Hepatocyte (in vitro differentiated cells): ENCODE results near the gene PGLYRP4. TPM values are rescaled to one million over a fixed set of nuclear protein-coding genes. Genes with fewer than 3 reads are reported as not detected.

Experiments used
- DNase-seq: peaks from one replicate; pipeline ENCODE4 v3.0.0-alpha.2; 2016; ENCODE audit warnings: low spot score
- H2AFZ ChIP-seq: fragments of 200-600 bp; sonication (generic); 2 replicates; pipeline ENCODE4 v1.6.0; 2016; ENCODE audit warnings: antibody characterized with exemption, mild to moderate bottlenecking
- H3K27ac ChIP-seq: fragments of 200-600 bp; sonication (generic); 2 replicates; pipeline ENCODE4 v1.5.1; 2016; ENCODE audit warnings: mild to moderate bottlenecking
- H3K27me3 ChIP-seq: fragments of 200-600 bp; sonication (generic); 2 replicates; pipeline ENCODE4 v1.6.1; 2016
- H3K36me3 ChIP-seq: fragments of 200-600 bp; sonication (generic); replicated peaks from 2 replicates; pipeline ENCODE4 v1.5.1; 2016; ENCODE audit warnings: low read depth; ENCODE audit not compliant: insufficient read depth
- H3K4me1 ChIP-seq: fragments of 200-600 bp; sonication (generic); 2 replicates; pipeline ENCODE4 v1.5.1; 2016; ENCODE audit warnings: mild to moderate bottlenecking, moderate library complexity; ENCODE audit not compliant: insufficient read depth
- H3K4me2 ChIP-seq: fragments of 200-600 bp; sonication (generic); 2 replicates; pipeline ENCODE4 v1.6.0; 2016
- H3K4me3 ChIP-seq: fragments of 200-600 bp; sonication (generic); 2 replicates; pipeline ENCODE4 v1.5.1; 2016; ENCODE audit warnings: mild to moderate bottlenecking
- H3K79me2 ChIP-seq: fragments of 200-600 bp; sonication (generic); 2 replicates; pipeline ENCODE4 v1.6.0; 2017; ENCODE audit warnings: mild to moderate bottlenecking
- H3K9me2 ChIP-seq: fragments of 200-600 bp; sonication (generic); replicated peaks from 2 replicates; pipeline ENCODE4 v1.6.0; 2017; ENCODE audit warnings: mild to moderate bottlenecking; ENCODE audit not compliant: insufficient read depth
- H3K9me3 ChIP-seq: fragments of 200-600 bp; sonication (generic); 2 replicates; pipeline ENCODE4 v1.5.1; 2016; ENCODE audit warnings: low read depth, mild to moderate bottlenecking
- H4K20me1 ChIP-seq: fragments of 200-600 bp; sonication (generic); 2 replicates; pipeline ENCODE4 v1.6.0; 2016; ENCODE audit warnings: mild to moderate bottlenecking; ENCODE audit not compliant: insufficient read depth, poor library complexity, severe bottlenecking
- CTCF ChIP-seq: fragments of 200-600 bp; sonication (generic); IDR thresholded peaks from 2 replicates; pipeline ENCODE4 v1.5.1; 2016; ENCODE audit warnings: antibody characterized with exemption, mild to moderate bottlenecking; ENCODE audit not compliant: poor library complexity
- EZH2 ChIP-seq: fragments of 200-600 bp; sonication (generic); IDR thresholded peaks from 2 replicates; pipeline ENCODE4 v1.6.1; 2016; ENCODE audit warnings: antibody characterized with exemption, mild to moderate bottlenecking, borderline replicate concordance
- EZH2phosphoT487 ChIP-seq: fragments of 200-600 bp; sonication (generic); IDR thresholded peaks from one replicate; pipeline ENCODE4 v1.6.1; 2018; ENCODE audit warnings: antibody characterized with exemption, mild to moderate bottlenecking, low read depth, moderate library complexity; ENCODE audit not compliant: unreplicated experiment, severe bottlenecking
- WGBS: methylation state at CpG from one replicate; pipeline ENCODE4 v1.1.6; 2016; ENCODE audit warnings: low lambda C conversion rate; ENCODE audit errors: missing lambda C conversion rate; 5-methylcytosine and 5-hydroxymethylcytosine counted together
- polyA plus RNA-seq: library from polyadenylated mRNA; unstranded; fragments of >200 nt; fragmentation: Nextera tagmentation; extraction: Ambion mirVana; gene quantifications from 2 replicates; pipeline ENCODE4 v1.2.1, GENCODE V29; 2016
- total RNA-seq: library from RNA; depleted of rRNA; stranded (reverse); fragments of >200 nt; gene quantifications from 2 replicates; pipeline ENCODE4 v1.2.3, GENCODE V29; 2014

Gene PGLYRP4
- total and polyA plus RNA-seq, 2 experiments from 2014 or later = not detected

- TF ChIP-seq CTCF (no peak), EZH2phosphoT487 (no peak), EZH2 (no peak)
- no peaks in the 10 kb centered on the region for H3K79me2 ChIP-seq
- no peak overlapping the region for H3K4me3 ChIP-seq
- H3K27ac ChIP-seq = no peak overlapping the region
- H4K20me1 ChIP-seq = no peaks in the 10 kb centered on the region
- no peak overlapping the region for H2AFZ ChIP-seq
- no peak overlapping the region for H3K4me2 ChIP-seq
- 64% methylated on average over 2 of the region's 2 CpGs for WGBS
- no peaks in the 10 kb centered on the region for H3K9me3 ChIP-seq
- DNase-seq = no peak
- H3K4me1 ChIP-seq = no peaks in the 10 kb centered on the region
- no peaks in the 10 kb centered on the region for H3K36me3 ChIP-seq
- no peaks in the 10 kb centered on the region for H3K9me2 ChIP-seq
- H3K27me3 ChIP-seq = no peaks in the 10 kb centered on the region
Measured at GRCh38 chr1:153374071-153374470, 25.4 kb upstream of the PGLYRP4 start.

GRCh38 chr1:153372571-153372970 is 23.9 kb upstream of the PGLYRP4 start:
- no peaks in the 10 kb centered on the region for H3K36me3 ChIP-seq
- no peaks in the 10 kb centered on the region for H3K27me3 ChIP-seq
- H3K4me1 ChIP-seq = no peaks in the 10 kb centered on the region
- H3K4me2 ChIP-seq = no peak overlapping the region
- H3K4me3 ChIP-seq = no peak overlapping the region
- H3K9me3 ChIP-seq = no peaks in the 10 kb centered on the region
- no peaks in the 10 kb centered on the region for H3K79me2 ChIP-seq
- no peaks in the 10 kb centered on the region for H4K20me1 ChIP-seq
- no peak overlapping the region for H3K27ac ChIP-seq
- no peak for TF ChIP-seq CTCF
- DNase-seq = no peak
- no peak overlapping the region for H2AFZ ChIP-seq
- 77% methylated on average over 2 of the region's 2 CpGs for WGBS
- H3K9me2 ChIP-seq = no peaks in the 10 kb centered on the region

GRCh38 chr1:153371231-153371630 is 22.6 kb upstream of the PGLYRP4 start:
- DNase-seq = no peak
- TF ChIP-seq EZH2 = no peak
- no peak for TF ChIP-seq CTCF
- no peak for TF ChIP-seq EZH2phosphoT487
- Histone ChIP-seq H3K36me3 (no peaks in the 10 kb centered on the region), H3K79me2 (no peaks in the 10 kb centered on the region), H3K9me3 (no peaks in the 10 kb centered on the region), H2AFZ (no peak overlapping the region), H4K20me1 (no peaks in the 10 kb centered on the region), H3K9me2 (no peaks in the 10 kb centered on the region), H3K27ac (no peak overlapping the region), H3K4me1 (no peaks in the 10 kb centered on the region), H3K4me2 (no peak overlapping the region), H3K4me3 (no peak overlapping the region), H3K27me3 (no peaks in the 10 kb centered on the region)
- WGBS = 65% methylated on average over 1 of the region's 1 CpG

- no peak overlapping the region for H3K4me3 ChIP-seq
- H3K9me2 ChIP-seq = no peaks in the 10 kb centered on the region
- no peak overlapping the region for H3K27ac ChIP-seq
- H3K9me3 ChIP-seq = no peaks in the 10 kb centered on the region
- H3K79me2 ChIP-seq = no peaks in the 10 kb centered on the region
- 61% methylated on average over 3 of the region's 3 CpGs for WGBS
- no peaks in the 10 kb centered on the region for H3K36me3 ChIP-seq
- no peak overlapping the region for H2AFZ ChIP-seq
- DNase-seq = no peak
- TF ChIP-seq EZH2phosphoT487 (no peak), CTCF (no peak), EZH2 (no peak)
- H3K4me2 ChIP-seq = no peak overlapping the region
- no peaks in the 10 kb centered on the region for H4K20me1 ChIP-seq
- H3K27me3 ChIP-seq = no peaks in the 10 kb centered on the region
- H3K4me1 ChIP-seq = no peaks in the 10 kb centered on the region
Measured at GRCh38 chr1:153370146-153370545, 21.5 kb upstream of the PGLYRP4 start.
